NCI-H524 (cell line): Measurements from ENCODE around the gene GIT2.

Source experiments
- DNase-seq, 2 experiments: peaks; one replicate each; lab custom pipeline; 2025; lab: John Stamatoyannopoulos, UW

GIT2 gene

GRCh38 chr12:109981311-109981710, 14.9 kb downstream of the GIT2 start:
- no peak for DNase-seq

GRCh38 chr12:109972821-109973220, 23.3 kb downstream of the GIT2 start:
- no peak for DNase-seq

- DNase-seq, result no peak
These were observed 27.4 kb downstream of the GIT2 start for GRCh38 chr12:109968801-109969200.

- no peak for DNase-seq
These were observed 28.1 kb downstream of the GIT2 start for GRCh38 chr12:109968032-109968420.

- peak in 1 of 2 experiments; percentile 3 for DNase-seq
These were observed 28.7 kb downstream of the GIT2 start for GRCh38 chr12:109967383-109968031.

- no peak for DNase-seq
These were observed 29.6 kb downstream of the GIT2 start for GRCh38 chr12:109966546-109966945.

GRCh38 chr12:109963743-109964429, 32.3 kb downstream of the GIT2 start:
- no peak for DNase-seq

- DNase-seq, result no peak
These were observed 32.8 kb downstream of the GIT2 start for GRCh38 chr12:109963330-109963729.

GRCh38 chr12:109962398-109962797, 33.8 kb downstream of the GIT2 start:
- DNase-seq, result peak; percentile 63 to 80

GRCh38 chr12:109961612-109962011, 34.6 kb downstream of the GIT2 start:
- DNase-seq, result no peak

GRCh38 chr12:109961201-109961600, 35.0 kb downstream of the GIT2 start:
- DNase-seq, result no peak

GRCh38 chr12:109959411-109960093, 36.6 kb downstream of the GIT2 start:
- DNase-seq, result no peak

GRCh38 chr12:109958374-109958773, 37.8 kb downstream of the GIT2 start:
- no peak for DNase-seq

GRCh38 chr12:109953656-109954055, 42.5 kb downstream of the GIT2 start:
- DNase-seq, result no peak

- no peak for DNase-seq
These were observed 43.3 kb downstream of the GIT2 start for GRCh38 chr12:109952873-109953272.

- DNase-seq, result no peak
These were observed 43.9 kb downstream of the GIT2 start for GRCh38 chr12:109952160-109952858.

GRCh38 chr12:109951751-109952150, 44.4 kb downstream of the GIT2 start:
- no peak for DNase-seq

- no peak for DNase-seq
These were observed 45.0 kb downstream of the GIT2 start for GRCh38 chr12:109951136-109951535.

GRCh38 chr12:109950625-109951024, 45.5 kb downstream of the GIT2 start:
- no peak for DNase-seq

GRCh38 chr12:109949089-109949488, 47.1 kb downstream of the GIT2 start:
- DNase-seq, result no peak

- no peak for DNase-seq
These were observed 47.8 kb downstream of the GIT2 start for GRCh38 chr12:109948368-109948767.

- DNase-seq, result no peak
These were observed 48.6 kb downstream of the GIT2 start for GRCh38 chr12:109947521-109947920.

- no peak for DNase-seq
These were observed 49.3 kb downstream of the GIT2 start for GRCh38 chr12:109946913-109947312.
